GM18870 (cell line): ENCODE data around the gene ZNF716.
"Not testable (repeated sequence)": the region's sequence is repeated elsewhere in the genome, so short reads cannot be mapped to it uniquely, and the experiment has no call there.

Source experiments
- ATAC-seq: cut with Tn5 transposase; IDR thresholded peaks from one replicate; pipeline ENCODE4 v1.9.1; 2021; ENCODE audit warnings: moderate library complexity; ENCODE audit not compliant: unreplicated experiment

Gene ZNF716

GRCh38 chr7:57449904-57450303, at the start of gene ZNF716:
Gene ZNF716 (plus strand): TSS chr7:57450177. CDS start chr7:57450289, 112 bp downstream.
- ATAC-seq = no peak

- ATAC-seq = no peak
Measured at GRCh38 chr7:57400531-57401155, 49.3 kb upstream of the ZNF716 start.

GRCh38 chr7:57403051-57403450, 46.9 kb upstream of the ZNF716 start:
- ATAC-seq = not testable (repeated sequence)

- no peak for ATAC-seq
Measured at GRCh38 chr7:57403601-57404342, 46.2 kb upstream of the ZNF716 start.

GRCh38 chr7:57404343-57404966, 45.5 kb upstream of the ZNF716 start:
- ATAC-seq = no peak

GRCh38 chr7:57404967-57405421, 45.0 kb upstream of the ZNF716 start:
- ATAC-seq = no peak

- ATAC-seq = no peak
Measured at GRCh38 chr7:57407125-57407524, 42.9 kb upstream of the ZNF716 start.

- no peak for ATAC-seq
Measured at GRCh38 chr7:57412168-57412567, 37.8 kb upstream of the ZNF716 start.

GRCh38 chr7:57412618-57413017, 37.4 kb upstream of the ZNF716 start:
- ATAC-seq = no peak

GRCh38 chr7:57413529-57414398, 36.2 kb upstream of the ZNF716 start:
- ATAC-seq = no peak

GRCh38 chr7:57414415-57414814, 35.6 kb upstream of the ZNF716 start:
- no peak for ATAC-seq

GRCh38 chr7:57414852-57415251, 35.1 kb upstream of the ZNF716 start:
- ATAC-seq = no peak

- ATAC-seq = no peak
Measured at GRCh38 chr7:57415326-57415725, 34.7 kb upstream of the ZNF716 start.

- ATAC-seq = no peak
Measured at GRCh38 chr7:57415730-57416129, 34.2 kb upstream of the ZNF716 start.

- no peak for ATAC-seq
Measured at GRCh38 chr7:57416601-57417358, 33.2 kb upstream of the ZNF716 start.

GRCh38 chr7:57417736-57418135, 32.2 kb upstream of the ZNF716 start:
- ATAC-seq = no peak

GRCh38 chr7:57423768-57424167, 26.2 kb upstream of the ZNF716 start:
- ATAC-seq = no peak

- ATAC-seq = no peak
Measured at GRCh38 chr7:57424515-57425238, 25.3 kb upstream of the ZNF716 start.

GRCh38 chr7:57425239-57425944, 24.6 kb upstream of the ZNF716 start:
- ATAC-seq = no peak
